Adrenal gland (tissue), 12 donors: ENCODE data around the gene ADGRF1. TPM values are rescaled to one million over a fixed set of nuclear protein-coding genes. Genes with fewer than 3 reads are reported as not detected.

Source experiments
- DNase-seq, 7 donors: peaks; one replicate each; pipeline ENCODE4 v3.0.0-alpha.2; 2019 to 2020
- H3K27ac ChIP-seq, 5 donors: fragments of 200-600 bp; sonication (generic) in 4 of 5; 1 replicate in 3 of 5; 2 replicates in 2 of 5; pipeline versions ENCODE4 v1.5.1 to v1.8.0; 2016 to 2020; ENCODE audit warnings: mild to moderate bottlenecking in 1 of 5
- H3K27me3 ChIP-seq: fragments of 200-600 bp; 2 replicates; pipeline ENCODE4 v1.8.0; 2021
- H3K36me3 ChIP-seq, 2 donors: fragments of 200-600 bp; replicated peaks in 1 of 2; 1 replicate in 1 of 2; 2 replicates in 1 of 2; pipeline versions ENCODE4 v1.5.1 to v1.8.0; 2018 to 2022
- H3K4me1 ChIP-seq, 2 donors: fragments of 200-600 bp; replicated peaks in 1 of 2; 1 replicate in 1 of 2; 2 replicates in 1 of 2; pipeline versions ENCODE4 v1.5.1 to v1.8.0; 2018 to 2021
- H3K4me3 ChIP-seq, 4 donors: fragments of 200-600 bp; sonication (generic) in 3 of 4; one replicate each; pipeline ENCODE4 v1.5.1; 2016 to 2018
- H3K9me3 ChIP-seq, 3 donors: fragments of 200-600 bp; sonication (generic) in 1 of 3; replicated peaks in 1 of 3; 1 replicate in 2 of 3; 2 replicates in 1 of 3; pipeline versions ENCODE4 v1.5.1 to v1.8.0; 2016 to 2021
- CTCF ChIP-seq, 6 experiments: fragments of 450-650 bp in 4 of 6; fragments of 200-600 bp in 2 of 6; sonication (generic) in 1 of 6; IDR thresholded peaks; 1 replicate in 5 of 6; 2 replicates in 1 of 6; pipeline versions ENCODE4 v1.5.1 to v1.8.0; 2016 to 2021; ENCODE audit warnings: antibody characterized with exemption in 6 of 6, mild to moderate bottlenecking in 2 of 6, moderate library complexity in 1 of 6
- POLR2A ChIP-seq, 2 donors: fragments of 450-650 bp; IDR thresholded peaks; one replicate each; pipeline ENCODE4 v1.6.1; 2017; ENCODE audit warnings: antibody characterized with exemption in 2 of 2, mild to moderate bottlenecking in 2 of 2, moderate library complexity in 1 of 2
- WGBS, 4 donors: extraction: QIAGEN DNeasy Blood & Tissue Kit in 2 of 4; methylation state at CpG; one replicate each; pipeline versions ENCODE4 v1.1.5 to v1.1.7; 2013 to 2017; 5-methylcytosine and 5-hydroxymethylcytosine counted together
- intact Hi-C, 2 donors: fragments of 100-400 bp; cut with DNase I; formaldehyde crosslinking; loops; one replicate each; pipeline versions ENCODE4 v1.14.1 to v1.15.0; 2022 to 2023
- polyA plus RNA-seq, 3 donors: library from polyadenylated mRNA; stranded (reverse); fragments of 200-250 nt in 2 of 3; fragments of 350-450 nt in 1 of 3; fragmentation: Illumina TruSeq in 1 of 3; extraction: RNeasy Lipid Tissue Mini Kit (QIAGEN cat#74804) in 1 of 3; gene quantifications; one replicate each; pipeline ENCODE4 v1.2.3, GENCODE V29; 2013 to 2014
- total RNA-seq, 9 donors: library from RNA; depleted of rRNA in 4 of 9; stranded (reverse); fragments of >200 nt in 4 of 9; fragments of 120-200 nt in 1 of 9; fragmentation: NEBNext Ultra II Directional in 1 of 9; extraction: Animal tissue kit (Norgen Biotek cat#: 25700) in 1 of 9; gene quantifications; one replicate each; pipeline versions ENCODE4 v1.1.0 to v1.2.4, GENCODE V29; 2013 to 2023
- donor health status: healthy with polysubstance abuse.
- donor health status: Bipolar disorder and iron deficiency.
- donor health status: DM: yes; HTN: yes; CAD: no.
- donor health status: DM: no; HTN: no; CAD: no.
- donor health status: DM: no; HTN: no; CAD: no.
- donor health status: DM: yes; HTN: yes; CAD: no.

The ADGRF1 gene
- total and polyA plus RNA-seq, 12 donors = under 0.01 to 0.25 (median 0.22) TPM; not detected in 7

- WGBS, 4 donors = 79 to 81% (median 80%) methylated on average over 12 of the region's 12 CpGs
- DNase-seq = no peak
- Histone ChIP-seq H3K4me3 (no peak overlapping the region), H3K9me3 (no peaks in the 10 kb centered on the region), H3K27me3 (no peaks in the 10 kb centered on the region), H3K4me1 (peaks cover 0 to 8% of the 10 kb centered on the region in 2 donors), H3K27ac (no peak overlapping the region), H3K36me3 (no peaks in the 10 kb centered on the region)
- TF ChIP-seq CTCF (IDR thresholded peaks at IDR 0.05) = no peak
- no peak for TF ChIP-seq POLR2A (IDR thresholded peaks at IDR 0.05)
- intact Hi-C loops = no loop called here
Observed at GRCh38 chr6:47032974-47033765, 9.0 kb downstream of the ADGRF1 start.

GRCh38 chr6:47031656-47032055 lies 10.5 kb downstream of the ADGRF1 start:
- Histone ChIP-seq H3K36me3 (no peaks in the 10 kb centered on the region), H3K27ac (no peak overlapping the region), H3K4me1 (peaks cover 0 to 8% of the 10 kb centered on the region in 2 donors), H3K9me3 (no peaks in the 10 kb centered on the region), H3K4me3 (no peak overlapping the region), H3K27me3 (no peaks in the 10 kb centered on the region)
- WGBS, 4 donors = 67 to 77% (median 71%) methylated on average over 3 of the region's 3 CpGs
- no peak for DNase-seq
- TF ChIP-seq CTCF (IDR thresholded peaks at IDR 0.05) = no peak
- TF ChIP-seq POLR2A (IDR thresholded peaks at IDR 0.05) = no peak
- intact Hi-C loops = no loop called here

- Histone ChIP-seq H3K9me3 (no peaks in the 10 kb centered on the region), H3K27me3 (no peaks in the 10 kb centered on the region), H3K36me3 (no peaks in the 10 kb centered on the region), H3K4me1 (peaks cover 0 to 6% of the 10 kb centered on the region in 2 donors), H3K27ac (no peak overlapping the region), H3K4me3 (no peak overlapping the region)
- intact Hi-C loops = no loop called here
- WGBS, 4 donors = 81 to 93% (median 90%) methylated on average over 7 of the region's 7 CpGs
- no peak for DNase-seq
- TF ChIP-seq POLR2A (IDR thresholded peaks at IDR 0.05) (no peak), CTCF (IDR thresholded peaks at IDR 0.05) (no peak)
Observed at GRCh38 chr6:47029865-47030561, 12.1 kb downstream of the ADGRF1 start.

DNA sequence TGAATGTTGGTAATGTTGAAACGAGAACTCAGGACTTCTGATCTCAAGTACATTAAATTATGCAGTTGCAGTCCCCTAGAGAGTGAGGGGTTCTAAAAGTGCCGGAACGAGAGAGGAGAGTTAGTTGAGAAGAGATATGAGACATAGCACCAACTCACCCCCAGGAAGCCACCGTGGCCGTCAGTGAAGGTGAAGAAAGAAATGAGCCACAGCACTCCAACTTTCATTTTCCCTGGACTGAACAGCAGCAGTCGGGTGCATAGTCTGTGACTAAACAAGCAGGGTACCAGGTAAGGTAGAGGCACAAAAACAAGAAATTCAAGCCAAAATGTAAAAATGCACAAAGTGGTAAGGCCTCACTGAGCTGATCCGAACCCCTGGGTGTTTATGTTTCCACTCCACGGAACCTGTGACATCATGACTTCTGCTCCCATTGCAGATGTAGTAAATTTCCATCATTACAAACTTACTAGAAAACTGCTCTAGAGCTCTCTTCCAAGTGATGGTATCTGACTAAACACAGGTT lies 13.2 kb downstream of the ADGRF1 start:
- Histone ChIP-seq H3K27ac (no peak overlapping the region), H3K27me3 (no peaks in the 10 kb centered on the region), H3K4me3 (no peak overlapping the region), H3K36me3 (no peaks in the 10 kb centered on the region), H3K9me3 (no peaks in the 10 kb centered on the region), H3K4me1 (no peaks in the 10 kb centered on the region)
- TF ChIP-seq CTCF (IDR thresholded peaks at IDR 0.05) = no peak
- TF ChIP-seq POLR2A (IDR thresholded peaks at IDR 0.05) = no peak
- intact Hi-C loops = no loop called here
- 78 to 87% (median 85%) methylated on average over 8 of the region's 8 CpGs for WGBS, 4 donors
- DNase-seq = no peak
